MCF 10A (cell line): ENCODE data around the gene EHMT1. TPM values are rescaled to one million over a fixed set of nuclear protein-coding genes. Genes with fewer than 3 reads are reported as not detected.

ENCODE experiments used
- BruUV-seq: library from RNA; stranded (reverse); fragments of 400-500 nt; replicated peaks from 2 replicates; lab custom pipeline; 2021; lab: Mats Ljungman, UMichigan
- CTCF ChIA-PET: fragments of 300-600 bp; sonication (Branson Sonifier 250); formaldehyde crosslinking; extraction: SDS; loops from one replicate; lab custom pipeline; 2021; ENCODE audit warnings: antibody characterized with exemption, inconsistent platforms; lab: Yijun Ruan, JAX
- POLR2A ChIA-PET: fragments of 300-600, 350-650 bp; sonication (Branson Sonifier 250); formaldehyde crosslinking; extraction: SDS; loops from one replicate; lab custom pipeline; 2020; ENCODE audit warnings: antibody characterized with exemption, inconsistent platforms; lab: Yijun Ruan, JAX
- DNase-seq: peaks from one replicate; pipeline ENCODE4 v3.0.0-alpha.2; 2018; ENCODE audit not compliant: unreplicated experiment
- H3K27ac Mint-ChIP-seq: one replicate; pipeline ENCODE4 v1.8.0; 2022; ENCODE audit warnings: mild to moderate bottlenecking, low read depth, mixed read lengths; ENCODE audit not compliant: unreplicated experiment
- H3K27me3 Mint-ChIP-seq: one replicate; pipeline ENCODE4 v1.8.0; 2022; ENCODE audit warnings: mixed read lengths; ENCODE audit not compliant: insufficient read depth, unreplicated experiment
- H3K36me3 Mint-ChIP-seq: one replicate; pipeline ENCODE4 v1.8.0; 2022; ENCODE audit warnings: mild to moderate bottlenecking, moderate library complexity, mixed read lengths; ENCODE audit not compliant: insufficient read depth, unreplicated experiment
- H3K4me1 Mint-ChIP-seq: one replicate; pipeline ENCODE4 v1.8.0; 2022; ENCODE audit warnings: mixed read lengths; ENCODE audit not compliant: insufficient read depth, unreplicated experiment
- H3K4me3 Mint-ChIP-seq: one replicate; pipeline ENCODE4 v1.8.0; 2022; ENCODE audit warnings: mild to moderate bottlenecking, moderate library complexity, mixed read lengths; ENCODE audit not compliant: unreplicated experiment
- H3K9me3 Mint-ChIP-seq: one replicate; pipeline ENCODE4 v1.8.0; 2022; ENCODE audit warnings: mixed read lengths; ENCODE audit not compliant: unreplicated experiment
- intact Hi-C: fragments of 100-400 bp; cut with micrococcal nuclease; formaldehyde crosslinking; loops from 2 replicates; pipeline ENCODE4 v1.14.1; 2022
- total RNA-seq: library from RNA; stranded (reverse); gene quantifications from 2 replicates; pipeline ENCODE4 v1.2.3, GENCODE V29; 2022
- TF ChIP-seq, protein P1 (sequence below): fragments of 200-600 bp; IDR thresholded peaks from one replicate; pipeline ENCODE4 v1.8.0; 2022; ENCODE audit warnings: antibody characterized with exemption, mild to moderate bottlenecking; ENCODE audit not compliant: unreplicated experiment

The EHMT1 gene
- total RNA-seq, 1 experiment from 2014 or later: 79.7 TPM

DNA sequence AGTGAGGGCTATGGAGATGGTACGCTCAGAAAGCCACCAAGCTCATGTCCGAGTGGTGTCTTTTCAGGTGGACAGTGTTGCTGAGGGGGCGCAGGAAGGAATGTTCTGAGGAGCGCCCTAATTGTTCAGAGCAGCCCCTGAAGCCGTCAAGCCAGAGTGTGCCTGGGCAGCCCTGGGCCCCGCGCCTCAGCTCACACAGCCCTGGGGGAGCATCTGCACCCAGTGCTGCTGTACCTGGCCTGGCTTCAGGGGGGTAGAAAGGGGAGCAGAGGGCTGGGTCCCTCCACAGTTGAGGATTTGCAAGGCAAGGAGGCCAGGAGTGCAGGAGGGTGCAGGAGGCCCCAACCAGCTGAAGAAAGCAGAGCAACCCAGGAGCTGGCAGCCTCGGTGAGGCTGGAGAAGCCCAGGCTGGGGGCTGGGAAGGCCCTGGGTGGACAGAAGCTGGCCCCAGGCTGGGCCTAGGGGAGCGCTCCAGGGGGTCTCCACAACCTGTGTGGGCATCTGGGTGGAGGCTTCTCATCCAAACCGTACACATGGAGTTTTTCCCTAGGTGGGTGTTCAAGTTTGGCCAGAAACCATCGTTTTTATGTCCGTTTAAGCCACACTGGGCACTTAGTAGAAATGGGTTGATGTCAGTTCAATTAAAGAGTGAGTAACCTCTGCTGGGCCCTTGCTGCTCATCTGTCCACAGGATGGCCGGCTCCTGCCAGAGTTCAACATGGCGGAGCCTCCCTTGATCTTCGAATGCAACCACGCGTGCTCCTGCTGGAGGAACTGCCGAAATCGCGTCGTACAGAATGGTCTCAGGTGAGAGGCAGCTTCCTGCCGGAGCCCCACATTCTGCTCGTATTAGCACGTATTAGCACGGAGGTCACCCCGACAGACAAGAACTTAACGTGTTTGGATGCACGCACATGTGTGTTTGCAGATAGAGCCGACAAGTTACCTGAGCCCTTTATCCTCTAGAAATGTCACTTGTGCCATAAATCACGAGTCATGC, 196.8 kb downstream of the EHMT1 start:
- BruUV-seq: no TSS peak
- intact Hi-C loops: no loop called here
- POLR2A ChIA-PET: no interaction called here
- CTCF ChIA-PET: no interaction called here
- DNase-seq: no peak
- TF ChIP-seq, protein P1, sequence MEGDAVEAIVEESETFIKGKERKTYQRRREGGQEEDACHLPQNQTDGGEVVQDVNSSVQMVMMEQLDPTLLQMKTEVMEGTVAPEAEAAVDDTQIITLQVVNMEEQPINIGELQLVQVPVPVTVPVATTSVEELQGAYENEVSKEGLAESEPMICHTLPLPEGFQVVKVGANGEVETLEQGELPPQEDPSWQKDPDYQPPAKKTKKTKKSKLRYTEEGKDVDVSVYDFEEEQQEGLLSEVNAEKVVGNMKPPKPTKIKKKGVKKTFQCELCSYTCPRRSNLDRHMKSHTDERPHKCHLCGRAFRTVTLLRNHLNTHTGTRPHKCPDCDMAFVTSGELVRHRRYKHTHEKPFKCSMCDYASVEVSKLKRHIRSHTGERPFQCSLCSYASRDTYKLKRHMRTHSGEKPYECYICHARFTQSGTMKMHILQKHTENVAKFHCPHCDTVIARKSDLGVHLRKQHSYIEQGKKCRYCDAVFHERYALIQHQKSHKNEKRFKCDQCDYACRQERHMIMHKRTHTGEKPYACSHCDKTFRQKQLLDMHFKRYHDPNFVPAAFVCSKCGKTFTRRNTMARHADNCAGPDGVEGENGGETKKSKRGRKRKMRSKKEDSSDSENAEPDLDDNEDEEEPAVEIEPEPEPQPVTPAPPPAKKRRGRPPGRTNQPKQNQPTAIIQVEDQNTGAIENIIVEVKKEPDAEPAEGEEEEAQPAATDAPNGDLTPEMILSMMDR: no peak
- Mint-ChIP-seq H3K36me3 (peaks cover 54% of the 10 kb centered on the region), H3K9me3 (no peaks in the 10 kb centered on the region), H3K4me1 (no peaks in the 10 kb centered on the region), H3K27ac (no peak overlapping the region), H3K27me3 (no peaks in the 10 kb centered on the region), H3K4me3 (no peak overlapping the region)

- BruUV-seq: no TSS peak
- Mint-ChIP-seq H3K36me3 (peaks cover 58% of the 10 kb centered on the region), H3K27me3 (no peaks in the 10 kb centered on the region), H3K27ac (no peak overlapping the region), H3K4me1 (no peaks in the 10 kb centered on the region), H3K4me3 (no peak overlapping the region), H3K9me3 (no peaks in the 10 kb centered on the region)
- intact Hi-C loops: no loop called here
- TF ChIP-seq, protein P1: no peak
- ChIA-PET POLR2A (no interaction called here), CTCF (no interaction called here)
- no peak for DNase-seq
These were observed 197.9 kb downstream of the EHMT1 start for GRCh38 chr9:137816531-137817235.

DNA sequence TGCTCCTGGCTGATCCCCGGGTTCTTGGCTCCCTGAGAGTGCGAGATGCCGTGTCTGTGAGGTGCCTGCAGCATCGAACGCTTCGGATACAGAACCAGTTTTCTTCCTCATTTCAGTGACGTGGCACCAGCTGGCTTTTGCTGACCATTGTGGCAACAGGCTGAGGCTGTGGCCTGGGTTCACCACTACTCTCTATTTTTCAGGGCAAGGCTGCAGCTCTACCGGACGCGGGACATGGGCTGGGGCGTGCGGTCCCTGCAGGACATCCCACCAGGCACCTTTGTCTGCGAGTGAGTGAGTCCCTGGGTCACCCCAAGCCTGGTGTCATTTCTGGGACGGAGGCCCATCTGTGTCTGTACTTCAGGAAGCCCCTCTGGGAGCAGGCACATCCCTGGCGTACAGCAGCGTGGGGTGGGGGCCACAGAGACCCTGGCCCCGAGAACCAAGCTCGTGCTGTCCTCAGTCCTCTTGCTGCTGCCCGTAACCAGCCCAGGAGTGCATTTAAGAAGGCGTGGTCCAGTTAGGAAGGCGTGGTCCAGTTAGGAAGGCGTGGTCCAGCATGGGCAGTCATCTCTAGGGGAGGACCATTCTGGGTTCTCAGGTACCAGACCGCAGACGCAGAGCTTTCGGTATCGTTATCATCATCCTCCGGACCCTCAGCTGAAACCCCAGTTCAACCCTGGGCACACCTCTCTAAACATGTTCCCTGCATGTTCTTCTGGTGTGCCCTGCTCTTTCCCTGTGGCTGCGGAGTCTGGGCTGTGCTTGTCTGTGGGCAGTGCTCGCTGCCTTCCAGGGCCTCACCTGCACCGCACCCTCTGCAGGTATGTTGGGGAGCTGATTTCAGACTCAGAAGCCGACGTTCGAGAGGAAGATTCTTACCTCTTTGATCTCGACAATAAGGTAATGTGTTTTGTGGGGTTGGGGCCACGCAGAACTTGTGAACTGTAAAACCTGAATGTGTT, 198.7 kb downstream of the EHMT1 start:
- ChIA-PET POLR2A (no interaction called here), CTCF (interaction anchor here (0.7 kb wide), 1 partner anchor 90 kb away, joined by 3 read pairs; no protein-coding TSS in a partner anchor)
- H3K27me3 Mint-ChIP-seq: no peaks in the 10 kb centered on the region
- H3K4me3 Mint-ChIP-seq: no peak overlapping the region
- intact Hi-C loops: no loop called here
- no peaks in the 10 kb centered on the region for H3K9me3 Mint-ChIP-seq
- DNase-seq: no peak
- no peaks in the 10 kb centered on the region for H3K4me1 Mint-ChIP-seq
- no peak overlapping the region for H3K27ac Mint-ChIP-seq
- H3K36me3 Mint-ChIP-seq: peaks cover 56% of the 10 kb centered on the region
- TF ChIP-seq, protein P1: no peak
- BruUV-seq: no TSS peak
